ENCODE measurements around the gene PTPDC1.

PTPDC1 gene

DNA sequence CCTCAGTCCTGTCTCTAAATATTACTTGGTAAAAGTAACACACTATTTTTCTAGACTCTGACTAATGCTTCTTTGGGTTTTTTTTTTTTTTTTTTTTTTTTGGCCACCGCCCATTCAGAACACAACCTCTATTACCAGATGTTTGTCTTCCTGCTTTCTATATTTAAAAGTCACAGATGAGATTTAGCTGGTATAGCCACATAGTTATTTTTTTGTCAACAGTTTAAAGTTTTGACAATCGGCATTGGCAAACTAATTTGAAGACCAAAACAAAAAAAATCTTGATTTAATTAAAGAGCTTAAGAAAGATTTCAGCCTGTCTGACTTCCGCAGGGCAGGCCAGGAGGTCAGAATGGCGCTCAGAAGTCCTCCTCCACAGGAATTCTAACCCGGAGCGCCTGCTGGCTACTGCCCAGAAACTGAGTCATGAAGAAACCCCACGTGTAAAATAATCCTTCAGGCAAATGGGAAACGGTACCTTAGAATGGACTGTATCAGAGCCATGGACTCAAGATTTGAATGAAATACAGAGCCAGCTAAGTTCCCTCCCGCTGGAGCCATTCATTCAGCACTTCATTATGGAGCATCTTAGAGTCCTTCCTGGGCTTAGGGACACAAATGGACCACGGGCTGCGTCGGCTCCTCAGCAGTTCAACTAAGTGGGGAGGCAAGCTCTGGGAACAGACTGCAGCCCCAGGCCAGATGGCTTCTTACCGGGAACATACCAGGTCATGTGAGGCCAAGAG lies 55.6 kb downstream of the PTPDC1 start:
- in situ Hi-C loops (cut with HindIII; ENCODE audit: low sequenced_read_pairs): no loop called here

DNA sequence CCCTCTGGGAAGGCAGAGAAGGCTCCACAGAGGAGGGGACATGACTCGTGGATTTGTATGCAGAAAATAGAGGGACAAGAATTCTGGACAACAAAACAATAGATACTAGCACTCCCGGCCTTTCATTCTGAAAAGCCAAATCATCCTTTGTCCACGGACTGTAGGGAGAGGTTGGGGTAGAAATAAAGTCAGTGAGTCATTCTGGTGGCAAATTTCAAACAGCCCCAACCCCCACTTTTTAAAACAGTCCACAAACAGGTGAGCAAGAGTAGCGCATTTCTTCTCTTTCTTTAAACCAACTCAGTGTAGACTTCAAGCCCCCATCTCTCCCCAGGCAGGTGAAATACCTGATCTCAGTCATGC lies 56.1 kb downstream of the PTPDC1 start:
- in situ Hi-C loops (cut with HindIII; ENCODE audit: low sequenced_read_pairs): no loop called here

DNA sequence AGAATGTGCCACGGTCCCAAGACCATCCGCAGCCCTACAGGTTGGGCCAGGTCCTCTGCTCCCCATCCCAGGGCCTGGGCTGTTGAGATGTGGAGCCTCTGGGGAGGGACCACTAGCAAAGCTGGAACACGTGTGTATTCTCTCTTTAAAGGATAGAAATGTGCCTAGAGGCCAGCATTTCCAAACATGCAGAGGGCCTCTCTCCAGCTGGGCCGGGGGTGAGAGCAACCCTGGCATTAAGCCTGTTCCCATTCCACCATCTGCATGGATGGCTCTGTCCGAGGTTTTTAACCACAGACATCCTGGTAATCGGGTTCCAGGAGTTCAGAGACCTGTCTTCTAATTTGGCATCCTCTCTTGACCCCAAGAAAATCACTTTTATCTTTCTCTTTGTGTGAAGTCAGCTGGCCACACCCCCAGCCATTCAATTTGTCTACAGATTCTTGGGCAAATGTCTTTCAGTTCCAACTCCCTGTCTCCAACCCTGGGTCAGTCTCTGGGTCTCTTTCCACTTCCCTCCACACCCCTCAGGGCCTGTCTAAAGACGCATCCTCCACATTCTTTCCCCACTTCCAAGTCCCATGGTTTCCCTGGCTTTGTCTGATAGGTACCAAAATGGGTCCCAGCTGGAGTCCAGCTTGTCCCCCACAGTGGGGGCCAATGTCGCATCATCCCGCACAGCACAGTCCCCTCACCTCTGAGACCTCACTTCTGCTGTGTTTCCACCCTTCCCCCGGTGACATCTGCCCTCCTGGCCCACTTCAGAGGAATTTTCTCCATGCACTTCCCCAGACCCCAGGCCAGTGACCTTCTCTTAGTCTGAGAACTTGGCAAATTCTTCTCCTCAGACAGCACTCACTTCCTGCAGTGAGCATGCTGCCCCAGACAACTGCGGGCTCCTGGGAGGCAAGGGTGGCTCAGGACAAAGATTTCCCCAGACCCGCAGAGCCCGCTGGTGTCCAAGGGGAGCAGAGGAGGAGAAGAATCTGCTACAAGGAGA lies 56.8 kb downstream of the PTPDC1 start:
- in situ Hi-C loops (cut with HindIII; ENCODE audit: low sequenced_read_pairs): no loop called here

DNA sequence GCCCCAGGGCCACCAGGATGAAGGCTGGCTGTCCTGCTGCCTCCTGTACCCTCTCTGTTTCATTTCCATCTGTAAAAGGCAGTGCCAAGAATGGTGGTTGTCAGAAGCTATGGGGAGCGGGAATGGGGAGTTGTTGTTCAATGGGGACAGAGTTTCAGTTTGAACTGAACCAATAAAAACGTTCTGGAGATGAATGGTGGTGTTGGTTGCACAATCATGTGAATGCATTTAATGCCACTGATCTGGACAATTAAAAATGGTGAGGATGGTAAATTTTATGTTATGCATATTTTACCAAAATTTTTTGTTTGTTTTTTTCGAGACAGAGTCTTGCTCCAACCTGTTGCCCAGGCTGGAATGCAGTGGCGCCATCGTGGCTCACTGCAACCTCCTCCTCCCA lies 58.1 kb downstream of the PTPDC1 start:
- in situ Hi-C loops (cut with HindIII; ENCODE audit: low sequenced_read_pairs): no loop called here

DNA sequence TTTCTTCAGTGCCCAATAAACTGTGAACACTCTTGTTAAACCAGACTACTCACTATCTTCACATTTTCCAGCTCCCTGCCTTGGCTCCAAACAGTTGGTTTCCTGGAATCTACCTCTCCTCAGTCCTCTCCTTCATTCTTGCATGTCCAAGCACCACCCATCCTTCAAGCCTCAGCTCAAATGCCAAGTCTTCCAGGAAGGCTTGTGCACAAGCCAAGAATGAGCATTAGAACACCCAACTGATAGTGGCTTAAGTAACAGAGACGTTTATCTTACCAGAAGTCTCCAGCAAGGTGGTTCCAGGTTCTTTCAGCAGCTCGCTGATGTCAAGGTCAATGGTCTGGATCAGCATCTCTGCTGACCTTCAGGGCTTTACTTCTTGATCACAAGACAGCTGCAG lies 60.1 kb downstream of the PTPDC1 start:
- in situ Hi-C loops (cut with HindIII; ENCODE audit: low sequenced_read_pairs): no loop called here

DNA sequence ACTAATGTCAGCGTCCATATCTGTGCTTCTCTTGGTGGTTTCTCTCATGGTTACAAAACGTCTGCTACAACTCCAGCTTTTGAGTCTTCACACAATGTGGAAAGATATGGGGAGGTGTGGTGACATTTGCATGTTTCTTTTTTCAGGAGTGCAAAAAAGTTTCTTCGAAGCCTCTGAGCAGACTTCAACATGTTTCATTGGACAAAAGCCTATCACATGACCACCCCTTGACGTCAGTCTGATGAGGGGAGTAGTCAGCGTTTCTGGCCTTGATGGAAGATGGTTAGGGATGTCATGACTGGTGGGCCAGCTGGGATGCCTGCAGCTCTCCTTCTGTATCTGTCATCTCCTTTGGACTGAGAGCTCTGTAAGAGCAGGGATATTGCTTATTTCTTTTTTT lies 61.4 kb downstream of the PTPDC1 start:
- in situ Hi-C loops (cut with HindIII; ENCODE audit: low sequenced_read_pairs): no loop called here

DNA sequence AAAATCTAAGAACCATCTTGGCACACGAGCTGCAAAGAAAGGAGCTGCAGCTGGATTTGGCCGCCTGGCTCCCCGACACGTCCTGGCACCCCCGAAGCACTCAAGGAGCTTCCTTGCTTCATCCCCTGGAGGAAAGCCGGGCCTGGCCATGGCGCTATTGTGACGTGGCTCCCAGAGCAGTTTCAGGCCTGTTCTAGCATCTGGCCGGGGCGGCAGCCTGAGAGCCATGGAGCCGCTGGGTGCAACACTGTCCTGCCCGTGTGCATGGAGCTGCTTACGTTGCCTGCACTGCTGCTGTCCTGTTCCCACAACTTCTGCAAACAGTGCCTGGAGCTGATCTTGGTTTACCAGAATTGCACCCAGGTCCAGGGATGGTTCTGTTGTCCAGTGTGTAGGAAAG lies 63.5 kb downstream of the PTPDC1 start:
- in situ Hi-C loops (cut with HindIII; ENCODE audit: low sequenced_read_pairs): no loop called here

DNA sequence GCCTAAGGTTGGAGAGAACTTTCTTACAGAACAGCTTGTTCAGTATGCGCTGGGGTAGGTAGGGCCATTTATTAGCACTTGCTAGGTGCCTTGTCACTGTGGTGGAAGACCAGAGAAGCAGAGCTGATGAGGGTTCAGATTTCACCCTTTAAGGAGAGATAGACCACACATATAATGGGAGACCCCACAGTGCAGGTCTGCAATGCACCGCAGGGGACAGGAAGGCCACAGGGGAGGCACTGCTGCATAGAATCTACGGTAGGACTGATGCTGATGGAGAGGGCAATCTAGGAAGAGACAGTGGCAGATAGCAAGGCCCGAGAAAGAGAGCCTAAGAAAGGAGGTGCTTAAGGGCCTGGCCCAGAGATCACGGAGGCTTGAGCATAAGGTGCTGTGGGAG lies 64.2 kb downstream of the PTPDC1 start:
- in situ Hi-C loops (cut with HindIII; ENCODE audit: low sequenced_read_pairs): no loop called here

DNA sequence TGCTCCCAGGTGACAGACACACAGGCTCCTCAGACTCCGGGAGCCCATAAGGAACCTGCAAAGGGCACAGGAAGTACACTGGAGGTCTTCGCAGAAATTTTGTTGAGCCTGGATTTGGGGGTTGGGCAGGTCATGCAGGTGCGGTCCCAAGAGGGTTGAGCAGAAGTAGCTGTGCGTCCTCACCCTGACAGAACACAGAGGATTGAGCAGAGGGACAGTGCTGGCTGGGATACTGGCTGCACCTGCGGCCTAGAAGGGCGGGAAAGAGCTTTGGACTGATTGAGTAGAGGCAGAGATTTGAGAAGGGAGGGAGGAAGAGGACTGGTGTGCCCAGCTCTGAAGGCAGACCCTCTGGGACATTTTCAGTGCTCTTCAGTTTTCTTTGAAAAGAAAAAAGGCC lies 65.4 kb downstream of the PTPDC1 start:
- in situ Hi-C loops (cut with HindIII; ENCODE audit: low sequenced_read_pairs): no loop called here

DNA sequence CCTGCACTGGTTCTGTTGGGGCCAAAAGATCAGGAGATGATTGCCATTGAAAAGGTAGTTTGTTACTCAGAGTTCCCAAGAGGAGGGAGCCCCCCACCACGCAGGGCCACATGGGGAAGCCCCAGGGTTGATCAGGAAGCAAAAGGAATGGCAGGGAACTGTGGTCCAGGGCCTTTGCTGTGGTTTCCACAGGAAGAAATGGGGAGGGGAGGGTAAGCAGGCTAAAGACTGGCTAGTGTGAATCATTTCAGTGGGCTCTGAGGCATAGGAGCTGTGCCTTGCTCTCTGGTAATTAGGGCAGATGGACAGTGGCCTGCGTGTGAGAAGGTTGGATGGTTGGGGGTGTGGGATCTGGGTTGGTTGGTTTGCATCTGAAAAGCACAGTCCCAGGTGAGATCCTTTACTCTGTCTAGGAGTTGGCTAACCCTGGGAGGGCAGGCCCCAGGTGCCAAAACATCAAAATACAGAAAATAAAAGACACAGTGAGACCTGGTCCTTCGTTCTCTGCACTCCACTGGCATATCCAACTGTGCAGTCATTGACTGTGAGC lies 66.1 kb downstream of the PTPDC1 start:
- in situ Hi-C loops (cut with HindIII; ENCODE audit: low sequenced_read_pairs): no loop called here

DNA sequence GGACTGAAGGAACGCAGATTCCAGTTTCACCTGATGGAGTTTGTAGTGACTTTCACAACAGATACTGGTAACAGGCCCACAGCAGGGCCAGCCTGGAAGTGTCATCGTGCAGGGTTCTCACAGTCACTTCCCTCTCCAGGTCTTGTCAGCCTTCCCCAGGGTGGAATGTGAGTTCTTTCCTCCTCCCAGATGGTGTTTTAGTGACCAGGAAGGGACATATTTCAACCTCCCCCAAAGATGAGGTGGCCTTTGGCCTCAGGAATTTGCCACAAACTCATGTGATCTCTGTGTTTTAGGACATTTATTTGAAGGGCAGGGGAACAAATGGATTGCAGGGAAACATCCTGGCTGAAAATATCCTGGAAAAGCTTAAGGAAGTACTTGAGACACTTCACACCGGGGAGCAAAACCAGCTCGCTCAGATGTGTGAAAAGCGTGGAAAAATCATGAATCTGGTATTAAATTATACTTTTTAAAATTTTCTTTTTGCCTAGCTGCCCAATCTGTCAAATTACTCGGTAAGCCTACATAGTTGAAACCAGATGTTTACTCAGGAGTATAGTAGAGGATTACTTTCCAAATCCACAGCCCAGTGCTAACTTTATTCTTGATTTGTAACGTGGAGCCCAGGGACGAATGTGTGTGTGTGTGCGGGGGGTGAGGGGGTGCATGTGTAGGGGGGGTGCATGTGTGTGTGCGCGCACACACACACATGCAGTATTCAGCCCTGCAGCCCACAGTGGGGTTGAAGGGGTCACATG lies 66.8 kb downstream of the PTPDC1 start:
- in situ Hi-C loops (cut with HindIII; ENCODE audit: low sequenced_read_pairs): no loop called here

DNA sequence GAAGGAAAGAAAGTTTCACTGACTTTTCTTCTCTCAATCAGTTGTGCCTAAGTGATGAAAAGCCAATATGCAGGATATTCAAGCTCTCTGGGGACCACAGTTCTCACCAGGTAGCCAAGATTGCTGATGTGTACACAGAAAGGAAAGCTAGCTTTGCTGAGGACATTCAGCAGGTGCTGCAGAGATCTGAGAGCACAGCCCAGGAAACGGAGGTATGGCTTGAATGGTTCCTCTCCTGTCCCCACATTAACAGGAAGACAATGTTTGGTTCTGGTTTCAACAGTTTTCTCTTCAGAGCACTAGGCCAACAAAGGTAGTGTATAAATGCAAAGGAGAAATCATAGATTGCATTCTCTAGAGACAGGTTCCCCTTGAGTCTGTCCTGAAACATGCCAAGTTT lies 69.6 kb downstream of the PTPDC1 start:
- in situ Hi-C loops (cut with HindIII; ENCODE audit: low sequenced_read_pairs): no loop called here

DNA sequence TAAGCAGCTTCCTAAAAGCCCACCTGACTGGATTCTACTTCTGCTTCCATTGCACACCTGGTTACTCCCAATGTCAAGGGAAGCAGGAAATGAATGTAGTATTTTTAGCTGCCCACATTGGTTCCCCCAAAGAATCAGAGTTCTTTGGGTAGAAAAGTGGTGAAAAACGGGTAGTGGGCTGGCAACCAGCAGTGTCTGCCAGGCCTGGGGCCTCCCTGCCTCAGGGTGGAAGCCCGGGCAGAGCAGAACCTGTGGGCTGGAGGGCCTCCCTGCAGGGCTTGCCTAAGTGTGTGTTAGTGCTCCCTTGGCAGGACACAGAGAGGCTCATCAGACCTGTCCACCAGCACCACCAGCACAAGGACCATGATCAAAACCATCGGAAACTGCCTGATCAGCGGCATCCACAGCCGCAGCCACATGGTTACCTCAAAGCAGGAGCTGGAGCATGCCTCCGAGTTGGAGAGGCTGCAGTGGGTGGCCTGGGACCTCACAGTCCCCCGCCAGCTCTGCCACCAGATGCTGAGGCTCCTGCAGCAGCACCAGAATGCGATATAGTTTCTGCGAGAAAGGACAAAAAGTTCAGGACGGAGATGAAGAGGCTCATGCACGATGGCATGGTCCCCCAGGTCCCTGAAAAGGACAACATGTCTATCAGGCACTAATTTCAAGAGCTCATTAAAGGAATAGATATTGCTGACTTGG lies 72.2 kb downstream of the PTPDC1 start:
- in situ Hi-C loops (cut with HindIII; ENCODE audit: low sequenced_read_pairs): no loop called here

DNA sequence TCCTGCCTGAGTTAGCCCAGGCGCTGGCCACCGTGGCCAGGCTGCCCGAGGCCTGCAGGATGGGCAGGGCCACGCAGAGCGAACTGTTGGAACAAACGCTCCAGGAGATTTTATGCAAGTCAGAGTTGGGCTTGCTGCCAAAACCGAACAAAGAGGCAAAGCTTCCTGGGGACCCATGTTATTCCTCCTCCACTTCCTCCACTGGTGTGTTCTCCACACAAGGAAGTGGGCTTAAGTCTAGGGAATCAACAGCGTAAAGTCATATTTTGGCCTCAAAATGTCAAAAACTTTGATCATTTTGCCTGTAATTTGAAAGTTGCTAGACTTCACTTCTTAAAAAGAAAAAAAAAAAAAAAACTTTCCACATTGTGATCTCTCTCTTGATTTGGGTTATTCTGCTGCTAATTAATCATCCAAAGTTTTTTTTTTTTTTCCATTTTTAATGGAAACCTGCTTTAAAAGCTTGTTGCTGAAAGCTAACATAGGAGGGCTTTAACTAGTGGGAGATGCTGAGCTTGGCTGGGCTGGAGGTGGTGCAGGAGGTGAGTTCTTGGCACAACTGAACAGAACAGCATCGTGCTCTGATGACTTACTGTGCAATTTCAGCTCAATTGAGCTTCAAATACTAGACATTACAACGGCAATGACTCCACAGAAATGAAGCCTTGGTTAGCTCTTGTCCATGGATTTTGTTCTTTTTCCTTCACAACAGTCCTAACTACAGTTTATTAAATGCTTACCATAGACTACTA lies 73.0 kb downstream of the PTPDC1 start:
- in situ Hi-C loops (cut with HindIII; ENCODE audit: low sequenced_read_pairs): no loop called here
